ENCODE results near the gene NPAS3.
A peak's percentile ranks its signal among the peaks of the same experiment; 100 is the strongest.

Gene NPAS3

GRCh38 chr14:33642691-33643244 is 704.1 kb downstream of the NPAS3 start:
- no peak for TF ChIP-seq CTCF (conservative IDR thresholded peaks at IDR 0.05; ENCODE audit: low read depth)
- DNase-seq (ENCODE audit: low spot score), result no peak
- CTCF ChIA-PET, result no interaction called here

DNA sequence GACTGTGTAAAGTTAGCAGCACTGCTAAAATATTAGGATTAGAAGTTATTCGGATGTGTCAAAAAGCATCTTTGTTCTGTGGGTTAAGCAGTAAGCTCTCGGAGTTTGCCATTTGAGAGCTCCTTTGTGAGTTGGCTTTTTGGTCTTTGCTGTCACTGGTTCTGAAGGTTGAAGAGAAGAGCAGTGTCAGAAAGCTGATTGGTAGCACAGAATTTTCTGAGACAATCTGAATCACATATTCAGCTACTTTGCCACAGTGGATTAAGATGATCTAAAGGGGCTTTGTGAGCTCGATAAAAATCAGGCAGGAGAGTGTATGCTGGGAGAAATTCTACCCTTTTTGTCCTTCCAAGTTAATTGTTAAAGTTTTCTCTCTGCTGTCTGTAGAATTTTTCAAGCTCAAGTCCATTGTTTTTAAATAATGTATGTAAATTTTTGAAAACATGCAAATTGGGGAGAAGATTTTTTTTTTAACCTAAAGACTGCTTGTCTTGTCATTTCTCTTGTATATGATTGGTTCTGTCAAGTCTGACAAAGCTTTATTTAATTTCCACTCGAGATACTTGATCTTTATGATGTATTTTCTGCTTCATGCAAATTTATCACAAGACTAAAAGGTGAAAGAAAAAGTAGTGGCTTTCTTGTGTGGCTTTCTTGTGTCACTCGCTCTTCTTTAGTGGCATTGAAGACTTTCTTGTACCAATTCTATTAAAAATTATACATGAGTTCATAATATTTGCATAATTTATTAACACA is 704.9 kb downstream of the NPAS3 start:
- no peak overlapping the region for H3K27ac ChIP-seq
- no peak for DNase-seq (ENCODE audit: low spot score)
- ChIA-PET POLR2A (ENCODE audit: low non-redundant PET) (no interaction called here), CTCF (interaction anchor here (0.8 kb wide), 1 partner anchor 585 kb away, joined by 6 read pairs; no protein-coding TSS in a partner anchor)
- TF ChIP-seq CTCF (conservative IDR thresholded peaks at IDR 0.05; ENCODE audit: low read depth), result no peak

More at GRCh38 chr14:33642691-33643244, 704.1 kb downstream of the NPAS3 start:
- no peak overlapping the region for H3K27ac ChIP-seq
- POLR2A ChIA-PET (ENCODE audit: low non-redundant PET), result no interaction called here

GRCh38 chr14:33646692-33647260 is 708.1 kb downstream of the NPAS3 start:
- no peak for TF ChIP-seq CTCF (conservative IDR thresholded peaks at IDR 0.05; ENCODE audit: low read depth)
- ChIA-PET POLR2A (ENCODE audit: low non-redundant PET) (no interaction called here), CTCF (no interaction called here)
- peak; percentile 6 for DNase-seq (ENCODE audit: low spot score)
- H3K27ac ChIP-seq, result no peak overlapping the region

- peak; percentile 87 for DNase-seq (ENCODE audit: low spot score)
- no peak for TF ChIP-seq CTCF (conservative IDR thresholded peaks at IDR 0.05; ENCODE audit: low read depth)
- CTCF ChIA-PET, result no interaction called here
- no peak overlapping the region for H3K27ac ChIP-seq
- POLR2A ChIA-PET (ENCODE audit: low non-redundant PET), result no interaction called here
Observed at GRCh38 chr14:33647385-33647786, 708.7 kb downstream of the NPAS3 start.

DNA sequence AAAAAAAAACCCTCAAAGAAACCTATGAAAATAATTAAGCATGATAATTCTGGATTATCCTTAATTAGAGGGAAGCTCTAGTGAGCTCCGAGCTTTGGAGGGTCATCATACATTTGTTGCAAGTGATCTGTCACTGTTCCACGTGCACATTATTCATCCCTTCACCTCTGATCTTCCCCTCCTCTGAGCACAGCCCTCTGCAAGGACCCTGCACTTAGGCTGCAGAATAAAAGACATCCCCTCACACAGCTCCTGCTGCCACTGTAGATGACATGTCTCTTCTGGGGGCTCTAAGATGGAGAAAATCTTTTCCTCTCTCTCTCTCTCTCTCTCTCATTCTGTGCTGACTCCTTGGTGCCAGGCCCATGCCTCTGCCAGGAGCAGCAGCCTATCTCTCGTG is 711.8 kb downstream of the NPAS3 start:
- ChIA-PET CTCF (interaction anchor here (0.7 kb wide), 1 partner anchor 361 kb away, joined by 3 read pairs; no protein-coding TSS in a partner anchor), POLR2A (ENCODE audit: low non-redundant PET) (no interaction called here)
- no peak overlapping the region for H3K27ac ChIP-seq
- no peak for TF ChIP-seq CTCF (conservative IDR thresholded peaks at IDR 0.05; ENCODE audit: low read depth)
- DNase-seq (ENCODE audit: low spot score), result no peak

DNA sequence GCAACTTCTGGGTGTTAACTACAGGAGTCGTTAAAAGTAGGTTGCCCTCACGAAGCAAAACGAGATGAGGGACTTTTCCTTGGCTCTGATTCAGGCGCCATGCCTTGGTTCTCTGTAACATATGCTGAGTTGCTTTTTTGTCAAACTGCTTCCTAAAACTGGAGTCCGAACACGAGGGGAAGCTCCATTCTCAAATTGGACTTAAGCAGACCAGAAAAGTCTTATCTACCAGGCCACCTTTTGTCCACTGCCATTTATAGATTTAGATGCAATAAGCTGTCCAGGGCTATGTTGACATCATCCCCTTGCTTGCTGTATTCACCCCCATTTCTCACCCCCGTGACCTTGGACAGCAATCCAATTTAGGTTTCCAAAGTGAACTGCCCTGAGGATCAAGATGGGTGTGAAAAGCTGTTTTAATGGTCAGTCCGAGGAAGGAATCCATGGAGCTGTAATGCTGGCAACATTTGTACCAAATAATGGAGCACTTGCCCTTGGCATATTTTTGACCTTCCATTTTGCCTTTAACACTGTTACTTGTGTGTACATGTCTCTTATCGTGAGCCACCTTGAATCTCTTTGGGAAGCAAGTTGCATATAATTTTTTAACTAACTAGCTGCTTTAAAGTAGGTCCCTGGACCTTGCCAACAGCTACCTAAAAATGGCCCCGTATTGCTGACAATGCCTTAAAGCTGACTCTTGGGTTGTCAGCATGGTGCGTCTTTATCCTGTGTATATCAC is 714.1 kb downstream of the NPAS3 start:
- POLR2A ChIA-PET (ENCODE audit: low non-redundant PET), result no interaction called here
- CTCF ChIA-PET, result interaction anchor here (0.6 to 0.7 kb wide), 2 partner anchors 329 to 802 kb away, joined by 3 to 4 read pairs; no protein-coding TSS in a partner anchor
- no peak for DNase-seq (ENCODE audit: low spot score)
- no peak overlapping the region for H3K27ac ChIP-seq
- no peak for TF ChIP-seq CTCF (conservative IDR thresholded peaks at IDR 0.05; ENCODE audit: low read depth)

Data from RWPE1 (cell line).